ENCODE results near the gene ADIPOR2. TPM values are rescaled to one million over a fixed set of nuclear protein-coding genes. Genes with fewer than 3 reads are reported as not detected.

Gene ADIPOR2
- total and polyA plus RNA-seq, 10 of the 15 experiments (the other 5 are each of a cell fraction or from before 2014, with no cell fraction given) = 8.6 to 65.0 (median 38.0) TPM

DNA sequence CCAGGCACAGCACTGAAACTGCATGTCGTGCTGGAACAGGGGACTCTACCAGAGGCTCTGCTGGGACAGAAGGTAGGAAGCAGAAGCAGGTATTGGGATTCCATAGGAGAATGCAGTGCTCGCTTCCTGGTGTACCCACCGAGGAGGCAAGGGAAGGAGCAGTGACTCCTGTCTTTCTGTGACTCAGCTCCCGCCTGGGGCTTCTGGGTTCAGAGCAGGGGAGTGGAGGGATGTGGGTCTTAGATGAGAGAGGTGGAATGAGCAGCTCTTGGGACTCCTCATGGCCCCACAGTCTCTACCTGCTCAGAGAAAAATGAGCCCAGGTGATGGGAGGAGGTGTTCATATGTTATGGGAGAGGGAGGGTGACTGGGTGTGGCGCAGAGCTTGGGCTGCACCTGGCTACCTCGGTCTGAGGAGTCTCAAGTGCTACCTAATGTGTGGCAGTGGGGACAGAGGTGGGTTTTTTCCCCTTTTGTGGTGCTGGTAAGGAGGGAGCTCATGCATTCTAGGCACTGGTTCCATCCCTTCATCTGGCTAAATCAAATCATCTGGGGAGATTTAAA is 35.6 kb upstream of the ADIPOR2 start:
- no TSS peak for BruUV-seq (replicated peaks)
- no peak for DNase-seq (ENCODE audit: low read depth, low spot score)
- ChIA-PET POLR2A (interaction anchor here (0.7 kb wide), 1 partner anchor 88 kb away, joined by 3 read pairs; no protein-coding TSS in a partner anchor), RAD21 (ENCODE audit: unreplicated experiment) (interaction anchor here (0.7 to 13.4 kb wide), 5 partner anchors 21 to 537 kb away, joined by 3 to 234 read pairs (median 5); no protein-coding TSS in a partner anchor), CTCF (interaction anchor here (1.0 to 20.1 kb wide), 6 partner anchors 20 to 539 kb away, joined by 4 to 434 read pairs (median 11); no protein-coding TSS in a partner anchor), SMC1A (ENCODE audit: uncharacterized antibody, unreplicated experiment) (interaction anchor here (1.0 to 8.9 kb wide), 4 partner anchors 121 to 285 kb away, joined by 3 to 202 read pairs (median 14); no protein-coding TSS in a partner anchor)
- 65% methylated on average over 6 of the region's 6 CpGs for WGBS (ENCODE audit: insufficient coverage, insufficient replicate concordance, low lambda C conversion rate, missing lambda C conversion rate)
- in situ Hi-C loops (cut with MboI) (no loop called here), intact Hi-C loops (cut with micrococcal nuclease; ENCODE audit: unreplicated experiment) (no loop called here)
- no peak overlapping the region for H3K27ac ChIP-seq (ENCODE audit: control insufficient read depth, insufficient read depth)
- no peaks in the 10 kb centered on the region for H3K36me3 ChIP-seq (ENCODE audit: control insufficient read depth in 2 of 2, insufficient read depth in 2 of 2, low read length in 1 of 2)
- H2AFZ ChIP-seq (ENCODE audit: control insufficient read depth, low read depth, low read length) = no peak overlapping the region
- no peak for ATAC-seq
- H3K79me2 ChIP-seq (ENCODE audit: control insufficient read depth, insufficient read depth, low read length) = no peaks in the 10 kb centered on the region
- H4K20me1 ChIP-seq (ENCODE audit: control insufficient read depth, insufficient read depth) = no peaks in the 10 kb centered on the region
- no peak overlapping the region for H3K4me3 ChIP-seq
- no peak overlapping the region for H3K9ac ChIP-seq (ENCODE audit: control insufficient read depth, insufficient read depth, low read length)
- TF ChIP-seq SMC3 (IDR thresholded peaks at IDR 0.05; ENCODE audit: borderline replicate concordance, low read length) (no peak), JUND (IDR thresholded peaks at IDR 0.05; ENCODE audit: low read depth, low read length) (no peak)
- no peaks in the 10 kb centered on the region for H3K4me1 ChIP-seq (ENCODE audit: control insufficient read depth, insufficient read depth, low read length)
- no peak for FAIRE-seq
- no peak overlapping the region for H3K4me2 ChIP-seq (ENCODE audit: control insufficient read depth, insufficient read depth)
- no peaks in the 10 kb centered on the region for H3K9me3 ChIP-seq (replicated peaks; ENCODE audit: control insufficient read depth, insufficient read depth, low read length)
- H3K27me3 ChIP-seq (replicated peaks in 1 of 2; ENCODE audit: control insufficient read depth in 2 of 2, insufficient read depth in 2 of 2, low read length in 1 of 2) = no peaks in the 10 kb centered on the region

GRCh38 chr12:1656902-1657301 is 34.0 kb upstream of the ADIPOR2 start:
- DNase-seq (ENCODE audit: low read depth, low spot score) (no peak), FAIRE-seq (no peak), ATAC-seq (no peak)
- RAD21 ChIA-PET (ENCODE audit: unreplicated experiment) = interaction anchor here (1.5 to 13.4 kb wide), 2 partner anchors 134 to 539 kb away, joined by 3 to 234 read pairs; no protein-coding TSS in a partner anchor
- Histone ChIP-seq H3K9me3 (replicated peaks; ENCODE audit: control insufficient read depth, insufficient read depth, low read length) (no peaks in the 10 kb centered on the region), H3K4me2 (ENCODE audit: control insufficient read depth, insufficient read depth) (no peak overlapping the region), H3K4me1 (ENCODE audit: control insufficient read depth, insufficient read depth, low read length) (no peaks in the 10 kb centered on the region), H3K36me3 (ENCODE audit: control insufficient read depth in 2 of 2, insufficient read depth in 2 of 2, low read length in 1 of 2) (no peaks in the 10 kb centered on the region), H3K27me3 (replicated peaks in 1 of 2; ENCODE audit: control insufficient read depth in 2 of 2, insufficient read depth in 2 of 2, low read length in 1 of 2) (no peaks in the 10 kb centered on the region), H3K79me2 (ENCODE audit: control insufficient read depth, insufficient read depth, low read length) (no peaks in the 10 kb centered on the region), H2AFZ (ENCODE audit: control insufficient read depth, low read depth, low read length) (no peak overlapping the region), H3K9ac (ENCODE audit: control insufficient read depth, insufficient read depth, low read length) (no peak overlapping the region), H3K4me3 (no peak overlapping the region), H3K27ac (ENCODE audit: control insufficient read depth, insufficient read depth) (no peak overlapping the region), H4K20me1 (ENCODE audit: control insufficient read depth, insufficient read depth) (no peaks in the 10 kb centered on the region)
- CTCF ChIA-PET = interaction anchor here (0.6 to 20.1 kb wide), 7 partner anchors 22 to 841 kb away, joined by 3 to 434 read pairs (median 5); no protein-coding TSS in a partner anchor
- in situ Hi-C loops (cut with MboI) = no loop called here
- 83% methylated on average over 12 of the region's 12 CpGs for WGBS (ENCODE audit: insufficient coverage, insufficient replicate concordance, low lambda C conversion rate, missing lambda C conversion rate)
- BruUV-seq (replicated peaks) = no TSS peak
- no peak for TF ChIP-seq HCFC1 (IDR thresholded peaks at IDR 0.05; ENCODE audit: low read length)
- no peak for TF ChIP-seq NFXL1 (IDR thresholded peaks at IDR 0.05; ENCODE audit: borderline replicate concordance)
- no peak for TF ChIP-seq NR2F1 (conservative IDR thresholded peaks at IDR 0.05)
- TF ChIP-seq EED (IDR thresholded peaks at IDR 0.05; ENCODE audit: low read depth) = no peak
- no peak for TF ChIP-seq KAT2A (conservative IDR thresholded peaks at IDR 0.05; ENCODE audit: control insufficient read depth, low read depth, low read length)
- TF ChIP-seq, protein P1, sequence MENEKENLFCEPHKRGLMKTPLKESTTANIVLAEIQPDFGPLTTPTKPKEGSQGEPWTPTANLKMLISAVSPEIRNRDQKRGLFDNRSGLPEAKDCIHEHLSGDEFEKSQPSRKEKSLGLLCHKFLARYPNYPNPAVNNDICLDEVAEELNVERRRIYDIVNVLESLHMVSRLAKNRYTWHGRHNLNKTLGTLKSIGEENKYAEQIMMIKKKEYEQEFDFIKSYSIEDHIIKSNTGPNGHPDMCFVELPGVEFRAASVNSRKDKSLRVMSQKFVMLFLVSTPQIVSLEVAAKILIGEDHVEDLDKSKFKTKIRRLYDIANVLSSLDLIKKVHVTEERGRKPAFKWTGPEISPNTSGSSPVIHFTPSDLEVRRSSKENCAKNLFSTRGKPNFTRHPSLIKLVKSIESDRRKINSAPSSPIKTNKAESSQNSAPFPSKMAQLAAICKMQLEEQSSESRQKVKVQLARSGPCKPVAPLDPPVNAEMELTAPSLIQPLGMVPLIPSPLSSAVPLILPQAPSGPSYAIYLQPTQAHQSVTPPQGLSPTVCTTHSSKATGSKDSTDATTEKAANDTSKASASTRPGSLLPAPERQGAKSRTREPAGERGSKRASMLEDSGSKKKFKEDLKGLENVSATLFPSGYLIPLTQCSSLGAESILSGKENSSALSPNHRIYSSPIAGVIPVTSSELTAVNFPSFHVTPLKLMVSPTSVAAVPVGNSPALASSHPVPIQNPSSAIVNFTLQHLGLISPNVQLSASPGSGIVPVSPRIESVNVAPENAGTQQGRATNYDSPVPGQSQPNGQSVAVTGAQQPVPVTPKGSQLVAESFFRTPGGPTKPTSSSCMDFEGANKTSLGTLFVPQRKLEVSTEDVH (IDR thresholded peaks at IDR 0.05; ENCODE audit: low read depth, partially characterized antibody) = no peak
- no peak for TF ChIP-seq TBL1XR1 (IDR thresholded peaks at IDR 0.05; ENCODE audit: low read depth, low read length)
- no peak for TF ChIP-seq GABPA (IDR thresholded peaks at IDR 0.05; ENCODE audit: low read depth)
- TF ChIP-seq ZBED1 (IDR thresholded peaks at IDR 0.05; ENCODE audit: borderline replicate concordance) = no peak
- no peak for TF ChIP-seq NFYA (IDR thresholded peaks at IDR 0.05; ENCODE audit: borderline replicate concordance, low read depth, low read length)
- no peak for TF ChIP-seq ZSCAN29 (IDR thresholded peaks at IDR 0.05)
- no peak for TF ChIP-seq CBX5 (IDR thresholded peaks at IDR 0.05; ENCODE audit: low read depth)
- no peak for TF ChIP-seq RBBP5 (conservative IDR thresholded peaks at IDR 0.05)
- TF ChIP-seq NRF1 (conservative IDR thresholded peaks at IDR 0.05; ENCODE audit: low read depth, low read length) = no peak
- SMC1A ChIA-PET (ENCODE audit: uncharacterized antibody, unreplicated experiment) = interaction anchor here (0.9 to 1.9 kb wide), 3 partner anchors 134 to 283 kb away, joined by 3 to 9 read pairs (median 5); no protein-coding TSS in a partner anchor
- POLR2A ChIA-PET = no interaction called here
- intact Hi-C loops (cut with micrococcal nuclease; ENCODE audit: unreplicated experiment) = no loop called here

Measured in GM12878 (cell line).